Panc1 (cell line): ENCODE results near the gene TMEM253.

ENCODE experiments used
- CTCF ChIP-seq: fragments of 450-650 bp; IDR thresholded peaks from 2 replicates; pipeline ENCODE4 v1.5.1; 2017; ENCODE audit warnings: mild to moderate bottlenecking
- TCF7L2 ChIP-seq: IDR thresholded peaks from 2 replicates; pipeline ENCODE4 v1.6.1; 2011; ENCODE audit warnings: mild to moderate bottlenecking, low read depth, low read length, inconsistent platforms

- TF ChIP-seq TCF7L2 (no peak), CTCF (no peak)
Observed at GRCh38 chr14:21072781-21073339, 28.0 kb upstream of the TMEM253 start.
